HG03025 (cell line): Measurements from ENCODE around the gene GALNT11.
"Not testable (repeated sequence)": the region's sequence is repeated elsewhere in the genome, so short reads cannot be mapped to it uniquely, and the experiment has no call there.

Source experiments
- ATAC-seq: cut with Tn5 transposase; IDR thresholded peaks from one replicate; pipeline ENCODE4 v1.9.1; 2021; ENCODE audit warnings: mild to moderate bottlenecking, moderate library complexity; ENCODE audit not compliant: unreplicated experiment, low FRiP score

The GALNT11 gene

DNA sequence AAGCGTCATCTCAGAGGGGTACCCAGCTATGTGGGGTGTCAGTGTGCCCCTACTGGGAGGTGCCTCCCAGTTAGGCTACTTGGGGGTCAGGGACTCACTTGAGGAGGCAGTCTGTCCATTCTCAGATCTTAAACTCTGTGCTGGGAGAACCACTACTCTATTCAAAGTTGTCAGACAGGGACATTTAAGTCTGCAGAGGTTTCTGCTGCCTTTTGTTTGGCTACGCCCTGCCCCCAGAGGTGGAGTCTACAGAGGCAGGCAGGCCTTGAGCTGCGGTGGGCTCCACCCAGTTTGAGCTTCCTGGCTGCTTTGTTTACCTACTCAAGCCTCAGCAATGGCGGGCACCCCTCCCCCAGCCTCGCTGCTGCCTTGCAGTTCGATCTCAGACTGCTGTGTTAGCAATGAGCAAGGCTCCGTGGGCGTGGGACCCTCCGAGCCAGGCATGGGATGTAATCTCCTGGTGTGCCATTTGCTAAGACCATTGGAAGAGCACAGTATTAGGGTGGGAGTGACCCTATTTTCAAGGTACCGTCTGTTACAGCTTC is 40.4 kb downstream of the GALNT11 start:
- not testable (repeated sequence) for ATAC-seq

DNA sequence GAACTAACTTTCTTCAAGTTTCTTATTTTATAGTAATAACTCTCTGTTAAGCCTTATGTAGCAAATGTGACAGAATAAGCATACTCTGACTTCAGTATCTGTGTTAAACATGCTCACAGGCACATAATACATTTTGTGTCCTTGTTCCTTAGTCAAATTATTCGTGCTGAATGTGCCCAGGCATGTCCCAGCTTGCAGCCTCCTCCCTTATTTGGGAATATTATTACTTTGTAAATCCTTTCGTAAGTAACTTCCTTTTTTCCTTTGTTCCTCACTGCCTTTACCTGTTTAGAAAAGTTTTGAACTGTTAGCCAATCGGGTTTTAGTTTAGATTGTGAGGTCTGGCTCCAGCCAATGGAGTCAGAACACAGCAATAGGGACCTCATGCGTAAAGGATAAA is 46.9 kb downstream of the GALNT11 start:
- ATAC-seq: no peak

DNA sequence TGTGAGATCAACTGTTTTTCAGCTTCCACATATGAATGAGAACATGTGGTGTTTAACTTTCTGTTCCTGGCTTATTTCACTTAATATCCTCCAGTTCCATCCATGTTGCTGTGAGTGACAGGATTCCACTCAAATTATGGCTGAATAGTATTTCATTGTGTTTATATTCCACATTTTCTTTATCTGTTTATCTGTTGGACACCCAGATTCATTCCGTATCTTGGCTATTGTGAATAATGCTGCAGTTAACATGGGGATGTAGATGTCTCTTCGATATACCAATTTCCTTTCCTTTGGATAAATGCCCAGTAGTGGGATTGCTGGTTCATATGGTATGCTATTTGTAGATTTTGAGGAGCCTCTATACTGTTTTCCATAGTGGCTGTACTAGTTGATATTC is 47.9 kb downstream of the GALNT11 start:
- ATAC-seq: no peak

DNA sequence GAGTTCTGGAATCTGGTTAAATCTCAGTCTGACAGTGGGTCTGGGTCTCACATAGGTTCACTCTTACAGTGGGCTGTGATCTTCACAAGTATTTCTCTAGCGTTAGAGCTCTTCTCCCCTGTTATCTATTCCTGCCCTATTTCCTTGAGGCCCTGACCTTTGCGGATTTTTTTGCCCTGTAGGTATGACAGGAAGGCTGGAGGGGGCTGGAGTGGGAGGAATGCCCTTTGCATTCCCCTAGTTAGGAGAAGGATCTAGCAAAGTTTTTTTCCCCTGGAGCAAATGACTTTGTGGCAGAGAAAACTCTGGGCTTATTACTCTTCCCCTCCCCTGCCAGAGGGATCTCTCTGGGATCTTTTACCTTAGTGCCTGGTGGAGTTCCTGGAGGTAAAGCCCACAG is 49.2 kb downstream of the GALNT11 start:
- ATAC-seq: no peak

DNA sequence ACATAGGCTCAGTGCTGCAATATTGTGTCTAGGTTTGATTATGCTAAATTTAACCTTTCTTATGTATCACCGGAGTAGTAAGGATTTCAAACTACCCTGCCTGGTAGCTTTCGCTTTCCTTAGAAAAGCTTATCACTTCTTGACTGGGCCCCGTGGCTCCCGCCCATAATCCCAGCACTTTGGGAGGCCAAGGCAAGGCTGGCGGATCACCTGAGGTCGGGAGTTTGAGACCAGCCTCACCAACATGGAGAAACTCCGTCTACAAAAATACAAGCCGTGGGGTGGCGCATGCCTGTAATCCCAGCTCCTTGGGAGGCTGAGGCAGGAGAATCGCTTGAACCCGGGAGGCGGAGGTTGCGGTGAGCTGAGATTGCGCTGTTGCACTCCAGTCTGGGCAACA is 49.9 kb downstream of the GALNT11 start:
- not testable (repeated sequence) for ATAC-seq

DNA sequence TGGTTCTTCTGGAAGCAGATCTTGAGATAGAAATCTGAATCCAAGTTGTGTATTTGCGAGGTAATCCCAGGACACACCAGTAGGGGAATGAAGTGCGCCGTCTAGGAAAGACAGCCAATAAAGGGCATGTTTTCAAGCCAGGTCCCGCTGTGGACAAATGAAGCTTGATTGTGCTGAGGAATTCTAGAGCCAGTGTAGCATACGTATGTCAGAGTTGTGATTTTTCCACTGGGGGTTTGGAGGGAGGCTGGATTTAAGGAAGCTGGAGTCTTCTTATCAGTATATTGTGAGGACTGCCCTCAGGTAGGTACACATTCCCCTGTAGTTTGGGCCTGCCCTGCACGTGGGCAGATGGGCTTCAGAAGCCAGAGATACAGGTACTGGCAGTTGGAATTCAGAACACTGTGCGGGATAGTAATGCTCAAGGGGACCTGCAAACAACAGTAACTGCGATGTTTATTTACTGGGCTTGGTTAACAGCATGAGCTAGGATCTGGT is 50.9 kb downstream of the GALNT11 start:
- ATAC-seq: no peak

DNA sequence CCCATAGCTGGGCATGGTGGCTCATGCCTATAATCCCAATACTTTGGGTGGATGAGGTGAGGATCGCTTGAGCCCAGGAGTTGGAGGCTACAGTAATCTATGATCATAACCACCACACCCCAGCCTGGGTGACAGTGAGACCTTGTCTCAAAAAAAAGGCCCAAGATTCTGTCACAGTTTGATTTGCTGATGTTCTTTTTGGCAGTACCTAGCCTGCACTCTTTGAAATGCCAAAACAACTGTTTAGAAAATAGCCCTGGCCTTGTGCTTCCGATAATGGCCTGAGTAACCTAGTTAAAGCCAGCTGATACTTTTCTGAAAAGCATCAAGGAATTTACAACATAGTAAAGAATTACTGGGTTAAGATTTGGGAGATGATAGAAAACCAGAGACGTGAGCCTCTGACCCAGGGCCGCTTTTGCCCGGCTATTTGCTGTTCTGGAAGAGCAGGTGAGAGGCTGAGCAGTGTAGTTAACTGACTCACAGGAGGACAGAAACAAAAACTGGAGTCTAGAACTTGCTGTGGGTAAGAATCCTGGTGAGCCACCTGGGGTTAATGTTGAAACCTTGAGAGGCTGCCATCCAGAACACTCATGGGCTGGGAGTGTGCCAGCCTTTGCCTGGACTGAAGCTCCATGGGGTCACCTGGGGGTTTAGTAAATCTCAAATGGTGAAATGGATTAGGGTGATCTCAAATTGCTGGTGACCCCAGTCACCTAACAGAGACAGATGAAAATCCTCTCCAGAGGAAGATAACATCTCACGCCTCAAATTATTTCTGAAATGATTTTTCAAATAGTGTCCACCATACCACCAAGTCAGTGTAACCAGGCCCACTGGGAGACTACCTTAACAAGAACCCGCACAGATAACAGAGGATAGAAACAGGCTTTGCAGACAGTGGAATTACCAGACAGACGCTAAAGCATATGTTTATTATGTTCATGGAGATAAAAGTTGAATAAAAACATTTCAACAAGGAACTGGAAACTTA is 51.8 kb downstream of the GALNT11 start:
- no peak for ATAC-seq

DNA sequence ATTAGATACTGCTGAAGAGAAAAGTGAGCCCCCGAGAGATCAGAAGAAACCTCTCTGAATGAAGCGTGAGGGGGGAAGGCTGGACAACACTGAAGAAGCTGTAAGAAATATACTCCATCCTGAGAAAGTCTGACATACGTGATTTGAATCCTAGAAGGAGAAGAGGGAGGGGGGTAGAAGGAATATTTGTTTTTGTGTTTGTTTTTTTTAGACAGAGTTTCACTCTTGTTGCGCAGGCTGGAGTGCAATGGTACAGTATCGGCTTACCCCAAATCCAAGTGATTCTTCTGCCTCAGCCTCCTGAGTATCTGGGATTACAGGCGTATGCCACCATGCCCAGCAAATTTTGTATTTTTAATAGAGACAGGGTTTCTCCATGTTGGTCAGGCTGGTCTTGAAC is 52.6 kb downstream of the GALNT11 start:
- ATAC-seq: no peak

DNA sequence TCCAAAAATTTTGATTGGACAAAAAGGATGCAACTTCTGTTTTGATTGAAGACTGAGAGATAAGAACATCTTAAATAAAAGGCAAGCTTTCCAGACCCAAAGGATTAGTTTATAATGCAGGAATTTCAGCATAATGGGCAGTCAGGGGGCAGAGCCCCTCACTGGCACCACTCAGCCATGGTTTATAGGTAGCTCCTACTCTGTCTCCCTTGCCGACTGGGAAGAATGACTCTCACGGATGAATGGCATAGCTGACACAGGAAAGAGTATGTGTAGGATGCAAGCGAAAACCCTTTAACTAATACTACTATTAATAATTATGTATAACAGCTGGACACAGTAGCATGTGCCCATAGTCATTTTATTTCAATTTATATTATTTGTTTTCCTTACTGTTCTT is 53.3 kb downstream of the GALNT11 start:
- ATAC-seq: no peak

DNA sequence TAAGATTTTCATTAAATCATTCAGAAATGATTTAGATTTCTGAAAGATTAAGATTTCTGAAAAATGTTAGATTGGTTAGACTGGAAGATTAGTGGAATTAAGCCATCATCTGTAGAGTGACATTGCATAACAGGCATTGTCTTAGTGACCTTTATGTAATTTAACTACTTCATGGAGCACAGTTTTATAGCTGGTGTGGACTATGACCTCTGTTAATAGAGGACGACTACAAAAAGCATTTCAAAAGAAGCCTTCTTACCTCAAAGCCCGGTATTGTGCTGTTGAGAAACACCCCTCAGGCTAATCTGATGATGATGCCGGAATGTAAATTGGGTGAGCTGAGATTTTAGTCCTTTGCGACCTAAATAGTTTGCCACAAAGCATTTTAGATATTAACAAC is 55.6 kb downstream of the GALNT11 start:
- no peak for ATAC-seq

DNA sequence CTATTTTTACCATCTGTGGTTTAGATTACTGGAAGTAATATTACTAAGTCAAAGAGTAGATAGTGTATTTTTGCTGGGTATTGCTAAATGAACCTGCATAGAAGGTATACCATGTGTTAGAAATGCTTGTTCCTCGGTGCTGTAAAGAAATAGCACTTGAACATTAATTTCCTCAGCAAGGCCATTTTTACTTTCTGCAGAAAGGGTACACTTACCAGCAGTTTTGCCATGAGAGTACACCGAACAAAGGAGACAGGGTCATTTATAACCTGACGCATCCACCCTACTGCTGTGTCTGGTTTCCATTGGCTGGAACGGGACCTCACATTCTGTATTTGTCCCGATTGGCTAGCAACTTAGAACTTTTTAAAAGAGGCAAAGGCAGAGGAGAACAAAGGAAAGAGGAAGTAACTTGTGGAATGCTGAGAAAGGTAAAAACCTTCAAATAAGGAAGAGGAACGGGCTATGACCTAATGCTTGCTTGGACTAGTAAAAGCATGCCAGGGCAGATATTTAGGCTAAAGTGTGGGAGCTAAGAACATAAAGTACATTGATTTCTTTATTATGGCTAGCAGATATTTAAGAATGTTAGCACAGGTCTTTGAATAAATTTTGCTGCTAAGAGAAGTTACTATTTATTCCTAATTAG is 56.7 kb downstream of the GALNT11 start:
- not testable (repeated sequence) for ATAC-seq

DNA sequence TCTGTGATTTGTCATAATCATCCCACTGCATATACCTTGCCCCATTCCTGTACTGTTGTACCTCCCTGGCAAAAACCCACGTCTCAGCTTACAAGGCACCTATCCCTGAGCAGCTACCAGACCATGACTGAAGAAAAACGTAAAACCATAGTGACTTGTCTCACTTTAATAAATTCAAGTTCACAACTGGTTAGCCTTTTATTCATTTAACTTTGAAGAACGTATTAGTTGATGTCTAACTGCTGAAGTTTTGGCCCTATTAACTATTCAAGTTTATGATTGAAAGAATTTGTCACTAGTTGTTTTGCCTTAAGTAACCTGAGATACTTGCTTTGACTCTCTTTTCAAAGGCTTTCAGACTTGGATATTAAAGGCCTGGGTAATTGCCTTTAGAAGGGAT is 59.7 kb downstream of the GALNT11 start:
- no peak for ATAC-seq

DNA sequence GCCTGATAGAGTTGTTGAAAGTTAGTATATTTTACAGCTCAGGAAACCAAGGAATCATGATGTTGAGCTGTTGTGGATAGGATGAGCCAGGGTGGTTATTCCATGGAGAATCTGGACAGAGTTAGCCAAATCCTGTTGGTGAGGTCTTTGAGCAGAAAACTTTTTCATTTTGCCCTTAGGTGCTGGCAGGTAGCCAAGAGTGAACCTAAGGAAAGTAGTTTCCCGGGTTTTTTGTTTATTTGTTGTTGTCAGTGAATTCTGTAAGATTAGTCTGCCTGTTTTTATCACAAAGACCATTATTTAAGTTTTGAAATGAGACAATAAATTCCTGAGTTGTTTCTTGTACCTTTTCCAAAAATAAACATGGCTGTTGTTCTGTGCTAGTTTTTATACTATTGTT is 61.0 kb downstream of the GALNT11 start:
- ATAC-seq: no peak

DNA sequence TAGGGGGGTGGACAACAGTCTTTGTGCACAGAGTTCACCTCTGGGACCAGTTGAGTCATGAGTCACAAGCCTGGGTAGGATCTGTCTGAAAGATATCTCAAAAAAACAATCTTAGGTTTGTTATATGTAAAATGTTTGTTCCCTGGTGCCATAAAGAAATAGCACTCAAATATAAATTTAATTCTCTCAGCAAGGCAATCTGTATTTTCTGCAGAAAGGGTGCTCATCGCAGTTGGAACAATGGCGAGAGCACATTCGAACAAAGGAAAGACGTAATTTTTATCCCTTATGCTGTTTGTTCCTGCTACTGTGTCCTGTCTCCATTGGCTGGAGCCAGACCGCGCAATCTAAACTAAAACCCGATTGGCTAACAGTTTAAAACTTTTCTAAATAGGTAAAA is 63.7 kb downstream of the GALNT11 start:
- ATAC-seq: no peak

DNA sequence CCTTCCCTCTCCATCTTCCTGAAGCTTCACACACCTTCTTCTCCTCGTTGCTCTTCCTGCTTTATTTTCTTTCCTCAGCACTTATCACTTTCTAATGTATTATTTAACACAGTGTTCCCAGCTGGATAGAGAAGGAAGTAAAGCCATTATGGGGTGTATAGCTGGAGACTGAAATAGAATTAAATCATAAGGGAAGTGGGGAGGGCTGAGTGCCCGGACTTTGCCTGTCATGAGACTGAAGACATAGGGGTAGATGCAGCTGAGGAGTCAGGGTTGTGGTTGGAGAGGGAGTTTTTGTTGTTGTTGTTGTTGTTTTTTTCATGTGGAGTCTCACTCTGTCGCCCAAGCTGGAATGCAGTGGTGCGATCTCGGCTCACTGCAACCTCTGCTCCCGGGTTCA is 65.3 kb downstream of the GALNT11 start:
- ATAC-seq: no peak

DNA sequence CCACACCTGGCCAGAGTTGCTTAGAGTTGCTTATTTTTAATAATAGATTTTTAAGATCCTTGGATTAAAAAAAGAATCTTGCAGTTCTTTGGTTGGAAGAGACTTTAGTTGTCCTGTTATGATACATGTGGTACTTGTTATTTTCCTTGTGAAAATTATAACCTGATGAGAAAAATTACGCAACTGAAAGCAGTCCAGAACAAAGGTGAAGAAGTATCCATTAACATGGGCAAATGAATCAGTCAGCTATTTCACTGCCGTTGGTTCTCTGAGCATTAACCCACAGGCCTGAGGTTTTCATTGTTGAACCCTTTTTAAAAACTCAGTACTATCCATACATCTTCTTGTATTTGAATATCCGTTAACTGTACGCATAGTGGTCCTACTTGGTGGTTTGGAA is 68.2 kb downstream of the GALNT11 start:
- no peak for ATAC-seq

DNA sequence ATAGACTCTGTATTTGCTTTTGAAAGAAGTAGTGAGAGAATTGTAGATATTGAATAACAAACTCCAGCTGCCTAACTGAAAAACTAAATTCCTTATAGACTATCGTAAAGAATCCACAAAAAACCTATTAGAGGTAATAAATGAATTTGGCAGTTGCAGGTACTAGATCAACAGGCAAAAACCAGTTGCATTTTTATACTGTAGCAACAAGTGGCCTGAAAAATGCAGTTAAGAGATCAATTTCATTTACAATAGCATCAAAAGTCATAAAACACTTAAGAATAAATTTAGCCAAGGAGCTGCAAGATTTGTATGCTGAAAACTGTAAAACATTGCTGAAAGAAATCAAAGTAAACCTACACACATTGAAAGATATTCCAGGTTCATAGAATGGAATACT is 70.3 kb downstream of the GALNT11 start:
- no peak for ATAC-seq

DNA sequence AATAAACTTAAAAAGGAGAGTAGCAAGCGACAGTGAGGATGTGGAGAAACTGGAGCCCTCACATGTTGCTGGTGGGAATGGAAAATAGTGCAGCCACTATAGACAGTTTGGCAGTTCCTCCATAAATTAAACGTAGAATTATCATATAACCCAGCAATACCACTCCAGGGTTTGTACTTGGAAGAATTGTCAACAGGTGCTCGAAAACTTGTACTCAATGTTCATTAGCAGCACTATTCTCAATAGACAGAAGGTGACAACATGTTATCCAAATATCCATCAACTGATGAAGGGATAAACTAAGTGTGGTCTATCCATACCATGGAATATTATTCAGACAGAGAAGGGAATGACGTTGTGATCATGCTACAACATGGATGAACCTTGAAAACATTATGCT is 71.9 kb downstream of the GALNT11 start:
- ATAC-seq: no peak

DNA sequence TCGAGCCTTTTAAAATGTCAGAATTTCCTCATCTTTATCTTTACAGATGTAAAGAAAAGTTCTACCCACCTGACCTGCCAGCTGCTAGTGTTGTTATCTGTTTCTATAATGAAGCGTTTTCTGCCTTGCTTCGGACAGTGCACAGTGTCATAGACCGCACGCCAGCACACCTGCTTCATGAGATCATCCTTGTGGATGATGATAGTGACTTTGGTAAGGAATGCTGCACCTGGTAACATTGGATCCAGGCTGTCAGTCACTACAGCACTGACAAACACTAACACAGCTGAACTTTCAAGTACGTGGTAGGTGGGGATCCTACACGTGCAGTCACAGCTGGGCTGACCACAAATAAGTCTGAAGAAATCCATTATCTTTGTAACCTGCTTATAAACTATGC is 77.6 kb downstream of the GALNT11 start:
- no peak for ATAC-seq

DNA sequence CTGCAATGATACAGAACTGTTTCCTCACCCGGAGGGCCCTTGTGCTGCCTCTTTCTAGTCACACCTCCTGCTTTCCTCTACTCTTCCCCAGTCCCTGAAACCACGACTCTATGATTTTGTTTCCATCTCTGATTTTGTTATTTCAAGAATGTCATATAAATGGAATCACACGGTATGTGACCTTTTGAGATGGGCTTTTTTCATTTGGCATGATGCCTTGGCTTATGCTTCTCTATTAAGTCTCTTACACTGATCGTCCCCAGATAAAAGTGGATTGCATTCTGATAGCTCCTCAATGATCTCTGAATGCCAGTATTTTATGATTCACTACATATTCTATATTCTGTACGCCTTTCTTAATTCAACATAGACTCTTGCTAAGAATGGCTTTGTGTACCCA is 78.2 kb downstream of the GALNT11 start:
- no peak for ATAC-seq

DNA sequence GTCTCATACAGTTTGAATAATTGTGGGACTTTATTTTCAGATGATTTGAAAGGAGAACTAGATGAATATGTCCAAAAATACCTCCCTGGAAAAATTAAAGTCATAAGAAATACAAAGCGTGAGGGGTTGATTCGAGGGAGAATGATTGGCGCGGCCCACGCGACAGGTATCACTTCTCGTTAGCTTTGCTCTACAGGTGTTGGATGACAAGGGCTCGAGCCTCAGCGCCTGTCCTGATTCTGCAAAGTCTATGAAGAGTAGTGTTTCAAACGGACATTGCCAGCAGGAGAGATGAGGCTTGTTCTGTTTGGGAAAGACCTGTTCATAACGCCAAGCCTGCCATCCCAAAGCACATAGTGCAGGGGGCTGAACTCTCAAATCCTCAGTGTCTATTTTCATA is 79.7 kb downstream of the GALNT11 start:
- ATAC-seq: no peak
